H1 (cell line): ENCODE results near the gene HOXD4. TPM values are rescaled to one million over a fixed set of nuclear protein-coding genes. Genes with fewer than 3 reads are reported as not detected.

ENCODE experiments used
- ASH2L ChIP-seq: fragments of 200-600, 300-600 bp; sonication (generic); IDR thresholded peaks from one replicate; pipeline ENCODE4 v1.7.1; 2017; ENCODE audit warnings: low read length
- BACH1 ChIP-seq: IDR thresholded peaks from 2 replicates; pipeline ENCODE4 v1.6.1; 2012; ENCODE audit warnings: low read length, improper control_type of control experiment
- CHD7 ChIP-seq: fragments of 300-600 bp; sonication (generic); IDR thresholded peaks from 2 replicates; pipeline ENCODE4 v1.7.1; 2012; ENCODE audit warnings: low read length, moderate library complexity, mild to moderate bottlenecking, inconsistent platforms; ENCODE audit not compliant: insufficient replicate concordance
- EZH2 ChIP-seq: fragments of 200-600 bp; sonication (generic); IDR thresholded peaks from 2 replicates; pipeline ENCODE4 v1.7.1; 2012; ENCODE audit warnings: low read depth, mild to moderate bottlenecking, moderate library complexity, low read length, inconsistent platforms; ENCODE audit not compliant: severe bottlenecking
- HDAC2 ChIP-seq, 2 experiments: fragments of 300-600 bp in 1 of 2; sonication (generic) in 1 of 2; IDR thresholded peaks; 2 replicates each; pipeline ENCODE4 v1.6.1; 2011 to 2012; ENCODE audit warnings: low read depth in 2 of 2, low read length in 2 of 2, mild to moderate bottlenecking in 2 of 2, moderate library complexity in 2 of 2, borderline replicate concordance in 1 of 2, inconsistent platforms in 1 of 2
- MAX ChIP-seq: IDR thresholded peaks from 2 replicates; pipeline ENCODE4 v1.6.1; 2012; ENCODE audit warnings: inconsistent platforms
- RBBP5 ChIP-seq: IDR thresholded peaks from 2 replicates; pipeline ENCODE4 v1.7.1; 2012; ENCODE audit warnings: low read depth, mild to moderate bottlenecking, inconsistent platforms, low read length, moderate library complexity, borderline replicate concordance
- RFX5 ChIP-seq: IDR thresholded peaks from 2 replicates; pipeline ENCODE4 v1.6.1; 2011; ENCODE audit warnings: low read depth, low read length, improper control_type of control experiment, borderline replicate concordance
- RXRA ChIP-seq: IDR thresholded peaks from 2 replicates; pipeline ENCODE4 v1.6.1; 2011; ENCODE audit warnings: low read depth, mild to moderate bottlenecking, low read length, moderate library complexity; ENCODE audit not compliant: insufficient read depth
- YY1 ChIP-seq: IDR thresholded peaks from 2 replicates; pipeline ENCODE4 v1.6.1; 2011; ENCODE audit warnings: low read depth, mild to moderate bottlenecking, low read length
- polyA plus RNA-seq, 7 experiments: library from polyadenylated mRNA; depleted of rRNA in 3 of 7; stranded (reverse) in 5 of 7; unstranded in 2 of 7; fragments of >200 nt in 5 of 7; fragments of 200-250 nt in 2 of 7; gene quantifications; 1 replicate in 5 of 7; 2 replicates in 1 of 7; 4 replicates in 1 of 7; pipeline versions ENCODE4 v1.2.1 to v1.2.3, GENCODE V29; 2011 to 2013; ENCODE audit warnings: missing spikeins in 2 of 7, mixed read lengths in 2 of 7
- total RNA-seq: library from RNA; stranded (reverse); fragmentation: NEBNext Ultra II Directional; extraction: Animal tissue kit (Norgen Biotek cat#: 25700); gene quantifications from 2 replicates; pipeline ENCODE4 v1.2.1, GENCODE V29; 2021

The HOXD4 gene
- total and polyA plus RNA-seq, 2 of the 8 experiments (the other 6 are each of a cell fraction or from before 2014, with no cell fraction given) = not detected

GRCh38 chr2:176171351-176172006, 20.1 kb downstream of the HOXD4 start (continued):
- TF ChIP-seq CHD7 (no peak), RFX5 (no peak), HDAC2 (IDR thresholded peaks at IDR 0.05; ENCODE audit: borderline replicate concordance in 1 of 2, low read depth in 2 of 2, low read length in 2 of 2) (no peak), EZH2 (no peak), ASH2L (no peak), RBBP5 (no peak; the same call in 1 of the 2 replicates), YY1 (peak; percentile 58; the same call in 1 of the 2 replicates), MAX (peak; percentile 98), BACH1 (no peak), RXRA (no peak)
